ENCODE results near the gene ODC1.

Gene ODC1

GRCh38 chr2:10452312-10452711 lies 4.2 kb upstream of the ODC1 start:
- no peak overlapping the region for H3K27ac ChIP-seq (ENCODE audit: low read depth, low read length)
- peaks cover 5% of the 10 kb centered on the region for H3K79me2 ChIP-seq (ENCODE audit: insufficient read depth, low read length)
- no peak overlapping the region for H3K4me3 ChIP-seq (ENCODE audit: insufficient read depth, low read length, poor library complexity, severe bottlenecking)
- H3K9me2 ChIP-seq (replicated peaks; ENCODE audit: insufficient read depth, low read length), result no peaks in the 10 kb centered on the region
- H3K4me2 ChIP-seq (ENCODE audit: low read depth, low read length, poor library complexity, severe bottlenecking), result no peak overlapping the region
- no peak overlapping the region for H3K9ac ChIP-seq (ENCODE audit: low read length)
- TF ChIP-seq, protein P1, sequence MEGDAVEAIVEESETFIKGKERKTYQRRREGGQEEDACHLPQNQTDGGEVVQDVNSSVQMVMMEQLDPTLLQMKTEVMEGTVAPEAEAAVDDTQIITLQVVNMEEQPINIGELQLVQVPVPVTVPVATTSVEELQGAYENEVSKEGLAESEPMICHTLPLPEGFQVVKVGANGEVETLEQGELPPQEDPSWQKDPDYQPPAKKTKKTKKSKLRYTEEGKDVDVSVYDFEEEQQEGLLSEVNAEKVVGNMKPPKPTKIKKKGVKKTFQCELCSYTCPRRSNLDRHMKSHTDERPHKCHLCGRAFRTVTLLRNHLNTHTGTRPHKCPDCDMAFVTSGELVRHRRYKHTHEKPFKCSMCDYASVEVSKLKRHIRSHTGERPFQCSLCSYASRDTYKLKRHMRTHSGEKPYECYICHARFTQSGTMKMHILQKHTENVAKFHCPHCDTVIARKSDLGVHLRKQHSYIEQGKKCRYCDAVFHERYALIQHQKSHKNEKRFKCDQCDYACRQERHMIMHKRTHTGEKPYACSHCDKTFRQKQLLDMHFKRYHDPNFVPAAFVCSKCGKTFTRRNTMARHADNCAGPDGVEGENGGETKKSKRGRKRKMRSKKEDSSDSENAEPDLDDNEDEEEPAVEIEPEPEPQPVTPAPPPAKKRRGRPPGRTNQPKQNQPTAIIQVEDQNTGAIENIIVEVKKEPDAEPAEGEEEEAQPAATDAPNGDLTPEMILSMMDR (IDR thresholded peaks at IDR 0.05; ENCODE audit: insufficient read depth, low read length, poor library complexity, severe bottlenecking), result no peak
- TF ChIP-seq EZH2phosphoT487 (conservative IDR thresholded peaks at IDR 0.05; ENCODE audit: low read length), result no peak
- H3F3A ChIP-seq (ENCODE audit: insufficient read depth), result peaks cover 2% of the 10 kb centered on the region; the same call in 1 of the 2 replicates
- H2AFZ ChIP-seq (ENCODE audit: low read depth, low read length, severe bottlenecking), result no peak overlapping the region
- H3K27me3 ChIP-seq (ENCODE audit: low read length), result no peaks in the 10 kb centered on the region
- no peaks in the 10 kb centered on the region; the same call in 1 of the 2 replicates for H3K36me3 ChIP-seq (ENCODE audit: low read length)
- H4K20me1 ChIP-seq (ENCODE audit: low read depth, low read length), result no peaks in the 10 kb centered on the region
- H3K9me3 ChIP-seq (ENCODE audit: insufficient read depth, low read length), result no peaks in the 10 kb centered on the region

GRCh38 chr2:10451819-10452218 lies 3.7 kb upstream of the ODC1 start:
- H2AFZ ChIP-seq (ENCODE audit: low read depth, low read length, severe bottlenecking), result no peak overlapping the region
- H4K20me1 ChIP-seq (ENCODE audit: low read depth, low read length), result peaks cover 4% of the 10 kb centered on the region; the same call in 1 of the 2 replicates
- H3K4me3 ChIP-seq (ENCODE audit: insufficient read depth, low read length, poor library complexity, severe bottlenecking), result no peak overlapping the region
- peaks cover 6% of the 10 kb centered on the region; the same call in 1 of the 2 replicates for H3F3A ChIP-seq (ENCODE audit: insufficient read depth)
- H3K27ac ChIP-seq (ENCODE audit: low read depth, low read length), result no peak overlapping the region
- no peak overlapping the region for H3K9ac ChIP-seq (ENCODE audit: low read length)
- H3K36me3 ChIP-seq (ENCODE audit: low read length), result peaks cover 3% of the 10 kb centered on the region
- TF ChIP-seq EZH2phosphoT487 (conservative IDR thresholded peaks at IDR 0.05; ENCODE audit: low read length), result no peak
- TF ChIP-seq, protein P1 (IDR thresholded peaks at IDR 0.05; ENCODE audit: insufficient read depth, low read length, poor library complexity, severe bottlenecking), result no peak
- H3K4me2 ChIP-seq (ENCODE audit: low read depth, low read length, poor library complexity, severe bottlenecking), result no peak overlapping the region
- H3K79me2 ChIP-seq (ENCODE audit: insufficient read depth, low read length), result peaks cover 10% of the 10 kb centered on the region
- H3K9me2 ChIP-seq (replicated peaks; ENCODE audit: insufficient read depth, low read length), result no peaks in the 10 kb centered on the region
- H3K27me3 ChIP-seq (ENCODE audit: low read length), result no peaks in the 10 kb centered on the region
- H3K9me3 ChIP-seq (ENCODE audit: insufficient read depth, low read length), result no peaks in the 10 kb centered on the region

- TF ChIP-seq, protein P1 (IDR thresholded peaks at IDR 0.05; ENCODE audit: insufficient read depth, low read length, poor library complexity, severe bottlenecking), result no peak
- TF ChIP-seq EZH2phosphoT487 (conservative IDR thresholded peaks at IDR 0.05; ENCODE audit: low read length), result no peak
- peak overlapping the region; percentile 86; the same call in 1 of the 2 replicates for H3K9ac ChIP-seq (ENCODE audit: low read length)
- no peaks in the 10 kb centered on the region for H3K9me3 ChIP-seq (ENCODE audit: insufficient read depth, low read length)
- H3K4me3 ChIP-seq (ENCODE audit: insufficient read depth, low read length, poor library complexity, severe bottlenecking), result no peak overlapping the region
- H3K9me2 ChIP-seq (replicated peaks; ENCODE audit: insufficient read depth, low read length), result no peaks in the 10 kb centered on the region
- H3K79me2 ChIP-seq (ENCODE audit: insufficient read depth, low read length), result peaks cover 27% of the 10 kb centered on the region
- H3F3A ChIP-seq (ENCODE audit: insufficient read depth), result peaks cover 20% of the 10 kb centered on the region; the same call in 1 of the 2 replicates
- no peaks in the 10 kb centered on the region for H3K27me3 ChIP-seq (ENCODE audit: low read length)
- H2AFZ ChIP-seq (ENCODE audit: low read depth, low read length, severe bottlenecking), result no peak overlapping the region
- H3K36me3 ChIP-seq (ENCODE audit: low read length), result peaks cover 7% of the 10 kb centered on the region
- peaks cover 11% of the 10 kb centered on the region for H4K20me1 ChIP-seq (ENCODE audit: low read depth, low read length)
- H3K27ac ChIP-seq (ENCODE audit: low read depth, low read length), result no peak overlapping the region
- peak overlapping the region; percentile 93 for H3K4me2 ChIP-seq (ENCODE audit: low read depth, low read length, poor library complexity, severe bottlenecking)
Observed at GRCh38 chr2:10449838-10450691, 1.9 kb upstream of the ODC1 start.

Measured in SU-DHL-6 (cell line).